Lower leg skin (tissue), 4 donors: ENCODE results near the gene CST7. TPM values are rescaled to one million over a fixed set of nuclear protein-coding genes. Genes with fewer than 3 reads are reported as not detected.

Source experiments
- DNase-seq, 2 donors: peaks; one replicate each; pipeline ENCODE4 v3.0.0-alpha.2; 2019; ENCODE audit warnings: low spot score in 2 of 2
- H3K4me3 ChIP-seq: fragments of 200-600 bp; sonication (generic); 2 replicates; pipeline ENCODE4 v1.5.1; 2017; ENCODE audit warnings: mild to moderate bottlenecking, low read depth; ENCODE audit not compliant: poor library complexity, severe bottlenecking
- CTCF ChIP-seq, 3 donors: fragments of 450-650 bp; IDR thresholded peaks; one replicate each; pipeline ENCODE4 v1.5.1; 2016; ENCODE audit warnings: antibody characterized with exemption in 3 of 3, mild to moderate bottlenecking in 3 of 3, moderate library complexity in 2 of 3
- POLR2A ChIP-seq, 2 donors: fragments of 450-650 bp; IDR thresholded peaks; one replicate each; pipeline ENCODE4 v1.6.1; 2016 to 2017; ENCODE audit warnings: antibody characterized with exemption in 2 of 2, mild to moderate bottlenecking in 1 of 2, moderate library complexity in 1 of 2
- WGBS, 2 donors: methylation state at CpG; one replicate each; pipeline ENCODE4 v1.1.5; 2018; 5-methylcytosine and 5-hydroxymethylcytosine counted together
- intact Hi-C: fragments of 100-400 bp; cut with DNase I; formaldehyde crosslinking; loops from one replicate; pipeline ENCODE4 v1.15.0; 2023; ENCODE audit warnings: low total_unique reads
- total RNA-seq, 4 donors: library from RNA; depleted of rRNA; stranded (reverse); fragments of >200 nt; gene quantifications; one replicate each; pipeline ENCODE4 v1.1.0, GENCODE V29; 2016

Gene CST7
- total RNA-seq, 4 donors from 2014 or later, result 0.42 to 5.1 (median 1.2) TPM

- 72 to 75% methylated on average over 9 of the region's 9 CpGs for WGBS, 2 donors
- intact Hi-C loops, result loop anchor here (2.0 to 10.0 kb wide), 3 partner anchors 69 to 699 kb away; partner anchors contain the start of genes ABHD12 and ZNF337
- no peak overlapping the region for H3K4me3 ChIP-seq
- TF ChIP-seq POLR2A (IDR thresholded peaks at IDR 0.05) (no peak), CTCF (IDR thresholded peaks at IDR 0.05) (no peak)
- peak in 1 of 2 donors; percentile 72 for DNase-seq
These were observed 46.8 kb downstream of the CST7 start for GRCh38 chr20:24995741-24996448.

GRCh38 chr20:24996449-24997377, 47.6 kb downstream of the CST7 start:
- 73 to 74% methylated on average over 9 of the region's 9 CpGs for WGBS, 2 donors
- DNase-seq, result peak in 1 of 2 donors; percentile 67
- no peak overlapping the region for H3K4me3 ChIP-seq
- intact Hi-C loops, result loop anchor here (10.0 kb wide), 2 partner anchors 398 to 698 kb away; partner anchors contain the start of genes ABHD12 and ZNF337
- TF ChIP-seq POLR2A (IDR thresholded peaks at IDR 0.05), result no peak

DNA sequence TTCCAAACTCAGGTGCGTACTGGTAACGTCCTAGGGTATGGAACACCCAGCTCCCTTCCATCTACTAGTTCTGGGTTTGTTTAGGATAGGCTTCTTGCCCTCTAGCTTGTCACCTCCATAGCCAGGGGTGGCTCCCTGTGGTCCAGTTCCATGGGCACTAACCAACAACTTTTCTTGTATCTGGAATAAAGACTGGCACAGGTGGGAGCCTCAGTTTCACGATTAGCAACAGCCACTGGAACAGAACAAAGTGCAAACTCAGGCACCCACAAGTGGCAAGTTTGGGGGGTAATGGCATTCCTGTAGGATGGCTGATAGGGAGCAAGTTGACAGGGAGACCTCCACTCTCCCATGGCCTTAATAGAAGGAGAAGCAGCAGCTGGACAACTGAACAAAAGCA, 49.1 kb downstream of the CST7 start:
- intact Hi-C loops, result loop anchor here (10.0 kb wide), 2 partner anchors 397 to 697 kb away; partner anchors contain the start of genes ABHD12 and ZNF337
- DNase-seq, result peak in 1 of 2 donors; percentile 70
- TF ChIP-seq CTCF (IDR thresholded peaks at IDR 0.05), result no peak
- TF ChIP-seq POLR2A (IDR thresholded peaks at IDR 0.05), result no peak
- no peak overlapping the region for H3K4me3 ChIP-seq
- 57 to 66% methylated on average over 3 of the region's 3 CpGs for WGBS, 2 donors

- no peak overlapping the region for H3K4me3 ChIP-seq
- DNase-seq, result peak; percentile 15 to 83
- intact Hi-C loops, result loop anchor here (10.0 kb wide), 2 partner anchors 396 to 696 kb away; partner anchors contain the start of genes ABHD12 and ZNF337
- TF ChIP-seq POLR2A (IDR thresholded peaks at IDR 0.05), result no peak
- TF ChIP-seq CTCF (IDR thresholded peaks at IDR 0.05), result no peak
- 80 to 86% methylated on average over 12 of the region's 12 CpGs for WGBS, 2 donors
These were observed 49.8 kb downstream of the CST7 start for GRCh38 chr20:24998631-24999445.

DNA sequence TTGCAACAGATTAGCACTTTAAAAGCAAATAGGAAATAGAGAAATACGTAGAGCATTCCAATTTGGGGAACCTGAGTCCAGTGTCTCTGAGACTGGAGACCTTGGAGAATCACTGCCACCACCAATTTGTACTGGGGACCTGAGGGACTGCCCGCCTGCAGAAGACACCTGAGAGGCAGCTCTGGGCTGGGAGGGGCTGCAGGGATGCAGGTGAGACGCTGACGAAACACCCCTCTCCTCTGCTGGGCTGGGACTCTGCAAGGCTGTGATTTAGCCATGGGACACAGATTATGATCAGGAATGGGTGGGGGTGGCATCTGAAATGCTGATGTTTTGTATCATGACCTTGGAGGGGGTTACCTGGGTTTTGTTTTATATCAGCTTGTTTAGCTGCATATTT, 50.5 kb downstream of the CST7 start:
- intact Hi-C loops, result loop anchor here (10.0 kb wide), 2 partner anchors 395 to 695 kb away; partner anchors contain the start of genes ABHD12 and ZNF337
- TF ChIP-seq CTCF (IDR thresholded peaks at IDR 0.05) (no peak), POLR2A (IDR thresholded peaks at IDR 0.05) (no peak)
- 78 to 84% methylated on average over 4 of the region's 4 CpGs for WGBS, 2 donors
- DNase-seq, result peak in 1 of 2 donors; percentile 74
- no peak overlapping the region for H3K4me3 ChIP-seq
